ENCODE measurements around the gene ZNF584.

The ZNF584 gene

DNA sequence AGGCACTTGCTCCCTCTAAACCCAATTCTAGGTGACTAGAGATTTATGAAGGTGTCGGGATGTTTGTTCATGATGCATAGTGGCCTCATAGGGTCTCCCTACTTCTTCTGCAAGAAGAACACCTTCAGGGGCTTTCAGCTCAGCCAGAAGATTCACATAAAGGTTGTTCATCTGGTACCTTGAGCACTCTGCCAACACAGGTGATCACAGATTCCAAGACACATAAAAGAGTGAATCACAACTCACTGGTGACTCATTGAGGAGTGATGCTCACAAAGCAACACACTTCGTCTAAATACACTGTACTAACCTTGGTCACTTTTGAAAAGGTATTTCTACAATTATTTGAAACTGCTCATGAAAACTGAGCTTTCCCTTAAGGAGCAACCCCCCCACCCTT is 51.6 kb downstream of the ZNF584 start:
- no peak overlapping the region for H3K9ac ChIP-seq (ENCODE audit: low read depth, low read length, poor library complexity, severe bottlenecking)
- H3K4me3 ChIP-seq (ENCODE audit: low read length, poor library complexity, severe bottlenecking), result no peak overlapping the region
- H3F3A ChIP-seq (ENCODE audit: low read depth), result no peaks in the 10 kb centered on the region
- H3K4me1 ChIP-seq (ENCODE audit: insufficient read depth, low read length, poor library complexity, severe bottlenecking), result no peaks in the 10 kb centered on the region
- TF ChIP-seq, protein P1, sequence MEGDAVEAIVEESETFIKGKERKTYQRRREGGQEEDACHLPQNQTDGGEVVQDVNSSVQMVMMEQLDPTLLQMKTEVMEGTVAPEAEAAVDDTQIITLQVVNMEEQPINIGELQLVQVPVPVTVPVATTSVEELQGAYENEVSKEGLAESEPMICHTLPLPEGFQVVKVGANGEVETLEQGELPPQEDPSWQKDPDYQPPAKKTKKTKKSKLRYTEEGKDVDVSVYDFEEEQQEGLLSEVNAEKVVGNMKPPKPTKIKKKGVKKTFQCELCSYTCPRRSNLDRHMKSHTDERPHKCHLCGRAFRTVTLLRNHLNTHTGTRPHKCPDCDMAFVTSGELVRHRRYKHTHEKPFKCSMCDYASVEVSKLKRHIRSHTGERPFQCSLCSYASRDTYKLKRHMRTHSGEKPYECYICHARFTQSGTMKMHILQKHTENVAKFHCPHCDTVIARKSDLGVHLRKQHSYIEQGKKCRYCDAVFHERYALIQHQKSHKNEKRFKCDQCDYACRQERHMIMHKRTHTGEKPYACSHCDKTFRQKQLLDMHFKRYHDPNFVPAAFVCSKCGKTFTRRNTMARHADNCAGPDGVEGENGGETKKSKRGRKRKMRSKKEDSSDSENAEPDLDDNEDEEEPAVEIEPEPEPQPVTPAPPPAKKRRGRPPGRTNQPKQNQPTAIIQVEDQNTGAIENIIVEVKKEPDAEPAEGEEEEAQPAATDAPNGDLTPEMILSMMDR (conservative IDR thresholded peaks at IDR 0.05; ENCODE audit: low read length), result no peak
- TF ChIP-seq EZH2phosphoT487 (IDR thresholded peaks at IDR 0.05; ENCODE audit: borderline replicate concordance), result no peak
- no peak overlapping the region for H3K4me2 ChIP-seq (ENCODE audit: low read depth, low read length, poor library complexity, severe bottlenecking)
- no peaks in the 10 kb centered on the region for H3K9me3 ChIP-seq (ENCODE audit: insufficient read depth, low read depth, low read length)
- H3K27me3 ChIP-seq (ENCODE audit: insufficient read depth, low read length, poor library complexity, severe bottlenecking), result no peaks in the 10 kb centered on the region
- no peak overlapping the region for H2AFZ ChIP-seq (ENCODE audit: low read length)
- H3K79me2 ChIP-seq (ENCODE audit: insufficient read depth, low read length), result no peaks in the 10 kb centered on the region
- H4K20me1 ChIP-seq (ENCODE audit: insufficient read depth, low read length, poor library complexity, severe bottlenecking), result no peaks in the 10 kb centered on the region
- H3K9me2 ChIP-seq (replicated peaks; ENCODE audit: low read depth, low read length), result no peaks in the 10 kb centered on the region
- H3K36me3 ChIP-seq (ENCODE audit: insufficient read depth, low read length), result no peaks in the 10 kb centered on the region

DNA sequence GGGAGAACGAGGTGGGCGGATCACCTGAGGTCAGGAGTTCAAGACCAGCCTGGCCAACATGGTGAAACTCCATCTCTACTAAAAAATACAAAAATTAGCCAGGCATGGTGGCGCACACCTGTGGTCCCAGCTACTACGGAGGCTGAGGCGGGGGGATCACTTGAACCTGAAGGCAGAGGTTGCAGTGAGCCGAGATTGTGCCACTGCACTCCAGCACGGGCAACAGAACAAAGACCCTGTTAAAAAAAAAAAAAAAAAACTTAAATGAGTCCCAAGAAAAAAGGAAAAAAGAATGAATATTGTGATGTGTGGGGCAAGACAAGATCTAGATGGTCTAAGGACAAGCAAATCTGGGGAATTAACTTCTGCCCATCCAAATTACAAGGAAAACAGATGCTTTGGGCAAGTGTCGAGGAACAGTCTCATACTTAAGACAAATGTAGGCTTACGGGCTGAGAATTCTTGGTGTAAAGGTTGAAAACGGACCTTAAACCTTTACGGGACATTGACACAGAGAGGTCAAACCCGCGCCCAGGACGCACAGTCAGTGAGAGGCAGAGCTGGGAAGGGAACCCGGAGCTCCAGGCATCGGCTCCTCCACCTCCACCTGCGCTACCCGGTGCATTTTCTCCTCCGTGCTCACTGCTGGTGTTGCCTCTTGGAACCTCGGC is 57.8 kb downstream of the ZNF584 start:
- Histone ChIP-seq H3K4me1 (ENCODE audit: insufficient read depth, low read length, poor library complexity, severe bottlenecking) (peaks cover 10% of the 10 kb centered on the region), H3K9ac (ENCODE audit: low read depth, low read length, poor library complexity, severe bottlenecking) (peak overlapping the region; percentile 65), H3F3A (ENCODE audit: low read depth) (no peaks in the 10 kb centered on the region), H3K4me2 (ENCODE audit: low read depth, low read length, poor library complexity, severe bottlenecking) (peak overlapping the region; percentile 100), H4K20me1 (ENCODE audit: insufficient read depth, low read length, poor library complexity, severe bottlenecking) (peaks cover 8% of the 10 kb centered on the region), H3K79me2 (ENCODE audit: insufficient read depth, low read length) (peaks cover 20% of the 10 kb centered on the region), H3K9me2 (replicated peaks; ENCODE audit: low read depth, low read length) (no peaks in the 10 kb centered on the region), H3K36me3 (ENCODE audit: insufficient read depth, low read length) (no peaks in the 10 kb centered on the region), H3K4me3 (ENCODE audit: low read length, poor library complexity, severe bottlenecking) (peak overlapping the region; percentile 87), H2AFZ (ENCODE audit: low read length) (peak overlapping the region; percentile 100), H3K9me3 (ENCODE audit: insufficient read depth, low read depth, low read length) (no peaks in the 10 kb centered on the region), H3K27me3 (ENCODE audit: insufficient read depth, low read length, poor library complexity, severe bottlenecking) (no peaks in the 10 kb centered on the region)
- no peak for TF ChIP-seq EZH2phosphoT487 (IDR thresholded peaks at IDR 0.05; ENCODE audit: borderline replicate concordance)
- TF ChIP-seq, protein P1 (conservative IDR thresholded peaks at IDR 0.05; ENCODE audit: low read length), result no peak

GRCh38 chr19:58466760-58467589 is 58.5 kb downstream of the ZNF584 start, which contains the start of gene ZNF324:
ZNF324 (plus strand) TSS chr19:58467080; CDS start chr19:58469186, 2,106 bp downstream.
- H3K9ac ChIP-seq (ENCODE audit: low read depth, low read length, poor library complexity, severe bottlenecking), result peak within 1 kb of the TSS; percentile 80
- peaks cover 2% of the 10 kb centered on the region; the same call in 1 of the 2 replicates for H3K36me3 ChIP-seq (ENCODE audit: insufficient read depth, low read length)
- H3K27me3 ChIP-seq (ENCODE audit: insufficient read depth, low read length, poor library complexity, severe bottlenecking), result no peaks in the 10 kb centered on the region
- no peaks in the 10 kb centered on the region for H3K9me3 ChIP-seq (ENCODE audit: insufficient read depth, low read depth, low read length)
- peak within 1 kb of the TSS; percentile 100 for H3K4me2 ChIP-seq (ENCODE audit: low read depth, low read length, poor library complexity, severe bottlenecking)
- TF ChIP-seq EZH2phosphoT487 (IDR thresholded peaks at IDR 0.05; ENCODE audit: borderline replicate concordance), result no peak
- TF ChIP-seq, protein P1 (conservative IDR thresholded peaks at IDR 0.05; ENCODE audit: low read length), result no peak
- H4K20me1 ChIP-seq (ENCODE audit: insufficient read depth, low read length, poor library complexity, severe bottlenecking), result peaks cover 8% of the 10 kb centered on the region
- peak within 1 kb of the TSS; percentile 87 for H3K4me3 ChIP-seq (ENCODE audit: low read length, poor library complexity, severe bottlenecking)
- peaks cover 10% of the 10 kb centered on the region for H3K4me1 ChIP-seq (ENCODE audit: insufficient read depth, low read length, poor library complexity, severe bottlenecking)
- no peaks in the 10 kb centered on the region for H3F3A ChIP-seq (ENCODE audit: low read depth)
- H3K79me2 ChIP-seq (ENCODE audit: insufficient read depth, low read length), result peaks cover 20% of the 10 kb centered on the region
- H3K9me2 ChIP-seq (replicated peaks; ENCODE audit: low read depth, low read length), result no peaks in the 10 kb centered on the region
- H2AFZ ChIP-seq (ENCODE audit: low read length), result peak within 1 kb of the TSS; percentile 100

Data from Loucy (cell line).